Kidney epithelial cell (primary cell): ENCODE results near the gene TCF7L1. TPM values are rescaled to one million over a fixed set of nuclear protein-coding genes. Genes with fewer than 3 reads are reported as not detected.

Source experiments
- DNase-seq: peaks from one replicate; pipeline ENCODE4 v3.0.0-alpha.2; 2010; ENCODE audit warnings: low read depth
- H3K27me3 ChIP-seq: 2 replicates; pipeline ENCODE4 v1.6.0; 2011; ENCODE audit warnings: low read length; ENCODE audit not compliant: control insufficient read depth, insufficient read depth
- H3K36me3 ChIP-seq: 2 replicates; pipeline ENCODE4 v1.5.1; 2011; ENCODE audit warnings: low read length; ENCODE audit not compliant: control insufficient read depth, insufficient read depth
- H3K4me3 ChIP-seq: 2 replicates; pipeline ENCODE4 v1.5.1; 2011; ENCODE audit warnings: low read depth, mild to moderate bottlenecking, control low read depth, low read length
- CTCF ChIP-seq: IDR thresholded peaks from 2 replicates; pipeline ENCODE4 v1.5.1; 2011; ENCODE audit warnings: mild to moderate bottlenecking, moderate library complexity, low read length, control low read depth, inconsistent platforms; ENCODE audit not compliant: insufficient read depth, poor library complexity, severe bottlenecking
- total RNA-seq: library from RNA; depleted of rRNA; stranded (reverse); fragments of >200 nt; gene quantifications from 2 replicates; pipeline ENCODE4 v1.2.3, GENCODE V29; 2015

The TCF7L1 gene
- total RNA-seq, 1 donor from 2014 or later = 4.3 TPM

GRCh38 chr2:85165088-85165690, 32.0 kb downstream of the TCF7L1 start:
- DNase-seq = no peak
- no peaks in the 10 kb centered on the region for H3K36me3 ChIP-seq
- H3K4me3 ChIP-seq = no peak overlapping the region
- H3K27me3 ChIP-seq = no peaks in the 10 kb centered on the region
- no peak for TF ChIP-seq CTCF

DNA sequence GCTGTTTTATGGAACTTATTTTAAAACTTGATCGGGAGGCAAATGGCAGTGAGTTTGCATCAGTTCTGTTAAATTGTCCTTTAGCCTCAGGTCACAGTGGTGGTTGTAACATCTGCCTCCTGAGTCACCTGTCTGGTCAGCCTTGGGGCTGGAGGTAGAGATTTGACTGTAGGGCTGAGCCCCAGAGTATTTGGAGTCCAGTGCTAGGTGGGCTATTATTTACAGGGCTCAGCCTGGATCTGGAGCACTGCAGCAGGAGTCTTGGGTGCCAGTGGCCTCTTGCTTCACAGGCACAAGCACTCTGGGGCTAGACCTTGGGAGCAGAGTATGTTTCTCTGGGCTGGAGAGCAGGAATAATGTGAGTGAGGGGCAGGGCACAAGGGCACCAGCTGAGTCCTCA, 32.8 kb downstream of the TCF7L1 start:
- no peak for DNase-seq
- TF ChIP-seq CTCF = no peak
- H3K4me3 ChIP-seq = no peak overlapping the region

DNA sequence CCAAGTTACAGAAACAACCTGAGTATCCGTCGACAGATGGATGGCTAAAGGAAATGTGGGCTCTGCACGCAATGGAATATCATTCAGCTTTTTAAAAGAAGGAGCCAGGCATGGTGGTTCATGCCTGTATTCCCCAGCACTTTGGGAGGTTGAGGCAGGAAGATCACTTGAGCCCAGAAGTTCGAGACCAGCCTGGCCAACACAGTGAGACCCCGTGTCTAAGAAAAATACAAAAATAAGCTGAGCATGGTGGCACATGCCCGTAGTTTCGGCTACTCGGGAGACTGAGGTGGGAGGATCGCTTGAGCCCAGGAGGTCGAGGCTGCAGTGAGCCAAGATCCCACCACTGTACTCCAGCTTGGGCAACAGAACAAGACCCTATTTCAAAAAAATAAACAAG, 34.3 kb downstream of the TCF7L1 start:
- Histone ChIP-seq H3K4me3 (no peak overlapping the region), H3K27me3 (no peaks in the 10 kb centered on the region), H3K36me3 (no peaks in the 10 kb centered on the region)
- no peak for DNase-seq
- TF ChIP-seq CTCF = no peak

More for the DNA sequence above, 32.8 kb downstream of the TCF7L1 start:
- Histone ChIP-seq H3K27me3 (no peaks in the 10 kb centered on the region), H3K36me3 (no peaks in the 10 kb centered on the region)

DNA sequence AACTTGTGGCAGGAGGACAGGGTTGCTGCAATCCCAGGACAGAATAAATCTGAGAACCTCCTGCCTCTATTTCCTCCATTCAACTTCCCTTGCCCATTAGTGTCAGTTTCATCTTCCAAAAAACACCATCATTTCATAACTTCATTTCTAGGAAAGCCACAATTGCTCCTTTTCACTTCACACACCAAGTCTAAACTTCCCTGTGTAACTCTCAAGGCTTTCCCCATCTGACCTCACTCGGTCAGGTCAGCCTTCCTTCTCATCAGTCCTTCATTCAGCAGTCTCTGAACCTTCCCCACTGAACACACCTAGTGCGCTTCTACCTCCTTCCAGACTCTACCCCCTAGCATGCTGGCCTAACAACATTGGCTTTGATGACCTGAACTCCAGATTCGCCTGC, 35.8 kb downstream of the TCF7L1 start:
- TF ChIP-seq CTCF = no peak
- Histone ChIP-seq H3K27me3 (no peaks in the 10 kb centered on the region), H3K36me3 (no peaks in the 10 kb centered on the region), H3K4me3 (no peak overlapping the region)
- DNase-seq = no peak

DNA sequence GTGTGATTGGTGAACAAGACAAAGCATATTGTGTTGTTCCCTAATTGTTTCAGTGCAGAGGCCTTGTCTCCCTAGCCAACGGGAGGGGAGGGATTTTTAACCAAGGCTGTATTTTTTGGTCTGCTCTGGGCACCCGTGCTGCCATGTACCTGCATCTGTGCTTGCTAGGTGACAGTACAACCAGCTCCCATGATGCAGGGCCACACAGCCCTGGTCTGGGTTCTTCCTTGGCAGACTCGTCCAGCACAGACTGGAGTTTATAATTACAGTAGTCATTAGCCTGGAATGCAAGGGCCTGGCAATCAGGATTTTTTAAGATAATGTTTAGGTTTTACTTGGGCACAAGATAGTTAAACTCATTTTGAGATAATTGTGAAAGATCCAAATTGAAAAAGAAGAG, 36.4 kb downstream of the TCF7L1 start:
- no peak overlapping the region for H3K4me3 ChIP-seq
- DNase-seq = no peak

More for the DNA sequence above, 36.4 kb downstream of the TCF7L1 start:
- Histone ChIP-seq H3K27me3 (no peaks in the 10 kb centered on the region), H3K36me3 (no peaks in the 10 kb centered on the region)
- TF ChIP-seq CTCF = no peak
